ENCODE data around the gene NANS.
A peak's percentile ranks its signal among the peaks of the same experiment; 100 is the strongest.

NANS gene

GRCh38 chr9:98031935-98032334 lies 24.6 kb upstream of the NANS start:
- no peak overlapping the region for H3K4me3 Mint-ChIP-seq
- TF ChIP-seq CTCF (IDR thresholded peaks at IDR 0.05), result no peak
- H3K9me3 Mint-ChIP-seq, result no peaks in the 10 kb centered on the region
- H3K4me1 Mint-ChIP-seq, result peaks cover 11% of the 10 kb centered on the region
- peaks cover 4% of the 10 kb centered on the region for H3K36me3 Mint-ChIP-seq (ENCODE audit: low read depth)
- no peak for DNase-seq
- H3K27me3 Mint-ChIP-seq (ENCODE audit: low read depth, poor library complexity), result peaks cover 10% of the 10 kb centered on the region
- no peak overlapping the region for H3K27ac Mint-ChIP-seq

DNA sequence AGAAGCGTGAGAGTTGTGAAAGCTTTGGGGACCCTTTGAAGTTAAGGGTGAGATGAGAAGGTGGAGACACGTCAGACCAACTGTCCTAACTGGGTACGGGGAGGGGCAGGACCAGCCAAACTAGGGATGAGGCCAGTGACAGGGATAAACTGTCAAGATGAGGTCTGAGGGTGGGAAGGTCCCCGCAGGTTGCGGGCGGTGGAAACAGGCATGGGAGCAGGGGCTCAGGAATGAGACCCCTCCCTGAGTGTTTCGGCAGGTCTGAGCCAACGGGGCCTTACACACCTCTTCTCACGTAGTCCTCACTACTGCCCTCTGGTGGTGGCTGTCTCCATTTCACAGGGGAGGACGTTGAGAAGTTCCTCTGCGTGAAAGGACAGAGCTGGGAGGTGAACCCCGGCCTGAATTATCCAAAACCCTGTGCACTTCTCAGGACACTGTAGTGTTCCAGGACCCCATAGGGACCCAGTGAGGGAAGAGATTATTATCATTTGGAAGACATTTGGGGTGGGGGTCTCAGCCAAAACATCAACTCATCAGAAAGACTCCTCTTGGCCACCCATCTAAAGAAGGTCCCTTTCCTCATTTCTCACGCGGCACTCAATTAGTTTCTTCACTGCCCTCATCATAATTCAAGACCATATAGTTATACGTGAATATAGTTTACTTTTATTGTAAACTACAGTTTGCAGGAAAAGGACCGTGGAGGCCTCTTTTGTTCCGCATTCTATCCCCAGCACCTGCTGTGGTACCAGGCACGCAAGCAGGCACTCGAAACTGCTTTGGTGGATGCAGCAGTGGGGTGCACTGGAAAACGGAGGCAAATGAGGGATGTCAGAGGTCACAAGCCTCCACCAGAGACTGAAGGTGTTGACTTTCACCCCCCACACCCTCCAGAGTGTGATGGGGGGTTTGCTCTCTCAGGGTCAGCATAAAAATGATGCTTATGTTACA lies 21.7 kb upstream of the NANS start:
- DNase-seq, result peak; percentile 86
- Mint-ChIP-seq H3K36me3 (ENCODE audit: low read depth) (no peaks in the 10 kb centered on the region), H3K9me3 (no peaks in the 10 kb centered on the region), H3K27ac (no peak overlapping the region), H3K27me3 (ENCODE audit: low read depth, poor library complexity) (peaks cover 28% of the 10 kb centered on the region), H3K4me3 (no peak overlapping the region), H3K4me1 (peaks cover 26% of the 10 kb centered on the region)
- peak; percentile 76 for TF ChIP-seq CTCF (IDR thresholded peaks at IDR 0.05)

- H3K4me3 Mint-ChIP-seq, result no peak overlapping the region
Observed at GRCh38 chr9:98037357-98037756, 19.2 kb upstream of the NANS start.

GRCh38 chr9:98038958-98039357 lies 17.6 kb upstream of the NANS start:
- H3K9me3 Mint-ChIP-seq, result no peaks in the 10 kb centered on the region
- H3K27ac Mint-ChIP-seq, result no peak overlapping the region
- peaks cover 34% of the 10 kb centered on the region for H3K27me3 Mint-ChIP-seq (ENCODE audit: low read depth, poor library complexity)
- no peak for DNase-seq
- H3K4me1 Mint-ChIP-seq, result peaks cover 32% of the 10 kb centered on the region
- H3K36me3 Mint-ChIP-seq (ENCODE audit: low read depth), result no peaks in the 10 kb centered on the region
- no peak for TF ChIP-seq CTCF (IDR thresholded peaks at IDR 0.05)
- no peak overlapping the region for H3K4me3 Mint-ChIP-seq

More at GRCh38 chr9:98037357-98037756, 19.2 kb upstream of the NANS start:
- H3K27me3 Mint-ChIP-seq (ENCODE audit: low read depth, poor library complexity), result peaks cover 34% of the 10 kb centered on the region
- H3K9me3 Mint-ChIP-seq, result no peaks in the 10 kb centered on the region
- H3K27ac Mint-ChIP-seq, result no peak overlapping the region
- H3K36me3 Mint-ChIP-seq (ENCODE audit: low read depth), result no peaks in the 10 kb centered on the region
- peaks cover 32% of the 10 kb centered on the region for H3K4me1 Mint-ChIP-seq
- no peak for TF ChIP-seq CTCF (IDR thresholded peaks at IDR 0.05)
- no peak for DNase-seq

- Mint-ChIP-seq H3K9me3 (no peaks in the 10 kb centered on the region), H3K27me3 (ENCODE audit: low read depth, poor library complexity) (peaks cover 30% of the 10 kb centered on the region), H3K4me3 (no peak overlapping the region), H3K4me1 (peaks cover 32% of the 10 kb centered on the region), H3K36me3 (ENCODE audit: low read depth) (no peaks in the 10 kb centered on the region), H3K27ac (no peak overlapping the region)
- no peak for DNase-seq
- no peak for TF ChIP-seq CTCF (IDR thresholded peaks at IDR 0.05)
Observed at GRCh38 chr9:98039607-98040017, 16.9 kb upstream of the NANS start.

DNA sequence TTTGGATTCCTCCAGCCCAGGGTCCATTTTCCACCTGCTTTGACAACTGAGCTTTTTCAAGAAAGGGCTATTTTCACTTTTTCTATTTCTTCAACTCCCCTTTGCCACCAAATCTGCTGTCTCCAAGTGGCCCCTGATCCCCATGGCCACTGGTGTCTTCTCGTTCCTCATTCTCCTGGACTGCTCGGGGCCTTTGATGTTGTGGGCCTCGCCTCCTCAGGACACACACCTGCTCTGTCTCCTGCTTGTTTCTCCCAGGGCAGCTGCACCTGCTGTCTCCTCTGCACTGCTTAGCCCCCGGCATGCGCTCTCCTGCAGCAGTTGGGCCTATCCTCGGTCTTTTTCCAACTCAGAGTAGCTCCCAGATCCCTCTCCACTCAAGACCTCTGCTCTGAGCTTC lies 16.3 kb upstream of the NANS start:
- DNase-seq, result no peak
- Mint-ChIP-seq H3K9me3 (peaks cover 3% of the 10 kb centered on the region), H3K4me3 (peak overlapping the region; percentile 35), H3K36me3 (ENCODE audit: low read depth) (no peaks in the 10 kb centered on the region), H3K27me3 (ENCODE audit: low read depth, poor library complexity) (peaks cover 29% of the 10 kb centered on the region), H3K27ac (no peak overlapping the region), H3K4me1 (peaks cover 26% of the 10 kb centered on the region)
- TF ChIP-seq CTCF (IDR thresholded peaks at IDR 0.05), result no peak

All from nephron progenitor cell (in vitro differentiated cells).